SK-N-SH treated with all-trans-retinoic acid at 6 μM for 48 hours (cell line): ENCODE results near the gene JADE3.

ENCODE experiments used
- ATAC-seq: fragments of 200-7000 bp; cut with Tn5 transposase; 3 replicates; pipeline ENCODE4 v1.9.1; 2020; ENCODE audit warnings: mild to moderate bottlenecking, moderate library complexity
- ARNTL ChIP-seq: fragments of 450-650 bp; formaldehyde crosslinking; IDR thresholded peaks from 2 replicates; pipeline ENCODE4 v1.5.0; 2020; ENCODE audit warnings: low read depth, mild to moderate bottlenecking, moderate library complexity, borderline replicate concordance
- BACH2 ChIP-seq: fragments of 250-450 bp; sonication (Bioruptor Pico); IDR thresholded peaks from 2 replicates; pipeline ENCODE4 v1.9.0; 2021; ENCODE audit warnings: mild to moderate bottlenecking, borderline replicate concordance
- CSDC2 ChIP-seq: fragments of 250-450 bp; sonication (Bioruptor Pico); IDR thresholded peaks from 2 replicates; pipeline ENCODE4 v1.5.0; 2020; ENCODE audit warnings: mild to moderate bottlenecking, moderate library complexity
- ESRRG ChIP-seq: fragments of 250-450 bp; sonication (Bioruptor Pico); IDR thresholded peaks from 2 replicates; pipeline ENCODE4 v1.6.1; 2021; ENCODE audit warnings: mild to moderate bottlenecking
- GLIS3 ChIP-seq: fragments of 250-450 bp; sonication (Bioruptor Pico); IDR thresholded peaks from 2 replicates; pipeline ENCODE4 v1.5.0; 2020; ENCODE audit warnings: mild to moderate bottlenecking, moderate library complexity
- ISL1 ChIP-seq: fragments of 250-450 bp; sonication (Bioruptor Pico); IDR thresholded peaks from 2 replicates; pipeline ENCODE4 v2.1.2; 2022; ENCODE audit warnings: mild to moderate bottlenecking, moderate library complexity
- OSR1 ChIP-seq: fragments of 250-450 bp; sonication (Bioruptor Pico); IDR thresholded peaks from 2 replicates; pipeline ENCODE4 v1.8.0; 2022; ENCODE audit warnings: moderate library complexity, mild to moderate bottlenecking, inconsistent platforms
- PPARA ChIP-seq: fragments of 250-450 bp; sonication (Bioruptor Pico); IDR thresholded peaks from 2 replicates; pipeline ENCODE4 v1.5.0; 2020; ENCODE audit warnings: mild to moderate bottlenecking, borderline replicate concordance
- SNAI2 ChIP-seq: fragments of 250-450 bp; sonication (Bioruptor Pico); IDR thresholded peaks from 2 replicates; pipeline ENCODE4 v1.5.0; 2020; ENCODE audit warnings: mild to moderate bottlenecking, moderate library complexity
- TCF4 ChIP-seq: fragments of 250-450 bp; sonication (Bioruptor Pico); IDR thresholded peaks from 2 replicates; pipeline ENCODE4 v1.8.0; 2021; ENCODE audit warnings: mild to moderate bottlenecking, moderate library complexity, borderline replicate concordance
- TOX ChIP-seq: fragments of 250-450 bp; sonication (Bioruptor Pico); IDR thresholded peaks from 2 replicates; pipeline ENCODE4 v1.8.0; 2021; ENCODE audit warnings: mild to moderate bottlenecking, moderate library complexity, borderline replicate concordance
- ZC3H10 ChIP-seq: fragments of 250-450 bp; sonication (Bioruptor Pico); IDR thresholded peaks from 2 replicates; pipeline ENCODE4 v1.5.1; 2021; ENCODE audit warnings: mild to moderate bottlenecking, moderate library complexity
- ZFP3 ChIP-seq: fragments of 250-450 bp; sonication (Bioruptor Pico); IDR thresholded peaks from 2 replicates; pipeline ENCODE4 v1.5.0; 2020; ENCODE audit warnings: mild to moderate bottlenecking, moderate library complexity
- ZFP30 ChIP-seq: fragments of 450-650 bp; formaldehyde crosslinking; IDR thresholded peaks from 2 replicates; pipeline ENCODE4 v1.5.0; 2022; ENCODE audit warnings: mild to moderate bottlenecking, moderate library complexity
- ZNF565 ChIP-seq: fragments of 450-650 bp; formaldehyde crosslinking; conservative IDR thresholded peaks from 2 replicates; pipeline ENCODE4 v1.5.0; 2020; ENCODE audit warnings: low read depth, mild to moderate bottlenecking, moderate library complexity
- ZNF70 ChIP-seq: fragments of 450-650 bp; formaldehyde crosslinking; IDR thresholded peaks from 2 replicates; pipeline ENCODE4 v1.5.0; 2020; ENCODE audit warnings: mild to moderate bottlenecking, moderate library complexity
- ZNF8 ChIP-seq: fragments of 450-650 bp; formaldehyde crosslinking; IDR thresholded peaks from 2 replicates; pipeline ENCODE4 v1.5.0; 2020; ENCODE audit warnings: mild to moderate bottlenecking, moderate library complexity
- TF ChIP-seq, protein P1 (sequence below): fragments of 250-450 bp; sonication (Bioruptor Pico); IDR thresholded peaks from 2 replicates; pipeline ENCODE4 v1.8.0; 2020; ENCODE audit warnings: mild to moderate bottlenecking, moderate library complexity, borderline replicate concordance
- TF ChIP-seq, protein P2 (sequence below): fragments of 250-450 bp; sonication (Bioruptor Pico); IDR thresholded peaks from 2 replicates; pipeline ENCODE4 v1.8.0; 2021; ENCODE audit warnings: low read depth, mild to moderate bottlenecking, moderate library complexity, borderline replicate concordance
- TF ChIP-seq, protein P3 (sequence below): fragments of 250-450 bp; sonication (Bioruptor Pico); IDR thresholded peaks from 2 replicates; pipeline ENCODE4 v1.5.1; 2020; ENCODE audit warnings: low read depth, mild to moderate bottlenecking, moderate library complexity
- TF ChIP-seq, protein P4 (sequence below): fragments of 250-450 bp; sonication (Bioruptor Pico); IDR thresholded peaks from 2 replicates; pipeline ENCODE4 v1.5.0; 2020; ENCODE audit warnings: mild to moderate bottlenecking, moderate library complexity
- TF ChIP-seq, protein P5 (sequence below): fragments of 250-450 bp; sonication (Bioruptor Pico); IDR thresholded peaks from 2 replicates; pipeline ENCODE4 v1.5.1; 2021; ENCODE audit warnings: mild to moderate bottlenecking, moderate library complexity

Gene JADE3

DNA sequence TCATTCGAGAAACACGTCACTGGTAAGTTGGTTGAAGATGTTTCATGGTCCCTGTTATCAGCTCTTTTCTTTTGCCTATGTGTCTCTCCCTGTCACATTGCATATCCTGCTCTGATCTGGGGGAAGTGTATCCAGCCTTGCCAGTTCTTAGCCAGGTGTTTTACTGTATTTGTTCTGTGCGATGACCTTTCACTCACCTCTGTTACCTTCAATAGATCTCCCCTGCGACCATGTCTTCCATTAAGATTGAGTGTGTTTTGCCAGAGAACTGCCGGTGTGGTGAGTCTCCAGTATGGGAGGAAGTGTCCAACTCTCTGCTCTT is 168.7 kb downstream of the JADE3 start:
- no peak for ATAC-seq

DNA sequence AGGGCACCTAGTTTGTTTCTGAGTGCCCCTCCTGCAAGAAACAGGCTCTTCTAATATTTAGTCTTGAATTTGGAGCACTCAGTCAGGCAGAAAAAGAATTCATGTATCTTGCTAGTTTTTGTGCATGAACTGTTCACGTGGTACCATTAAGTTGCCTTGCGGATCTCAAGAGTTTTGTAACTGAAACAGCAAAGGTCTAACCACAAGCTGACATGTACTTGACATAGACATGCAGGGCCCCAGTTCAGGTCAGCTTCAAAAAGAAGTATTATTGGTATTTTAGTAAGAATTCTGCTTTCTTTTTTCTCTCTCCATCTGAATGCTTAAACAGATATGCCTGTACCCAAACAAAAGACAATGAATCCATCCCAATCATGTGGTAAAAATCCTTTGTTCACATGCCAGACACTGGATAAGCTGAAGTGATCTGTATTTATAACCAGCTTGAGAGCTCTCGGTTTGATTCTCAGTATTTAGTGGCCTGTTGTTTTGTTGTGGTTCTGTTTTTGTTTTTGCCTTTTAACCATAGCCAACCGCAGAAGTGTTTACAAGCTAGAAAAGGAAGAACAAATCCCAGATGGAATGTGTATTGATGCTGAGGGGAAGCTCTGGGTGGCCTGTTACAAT is 179.0 kb downstream of the JADE3 start:
- ATAC-seq: no peak
- TF ChIP-seq ESRRG: no peak
- TF ChIP-seq ISL1 (CRISPR knock-in tag): no peak
- no peak for TF ChIP-seq TCF4
- TF ChIP-seq, protein P1, sequence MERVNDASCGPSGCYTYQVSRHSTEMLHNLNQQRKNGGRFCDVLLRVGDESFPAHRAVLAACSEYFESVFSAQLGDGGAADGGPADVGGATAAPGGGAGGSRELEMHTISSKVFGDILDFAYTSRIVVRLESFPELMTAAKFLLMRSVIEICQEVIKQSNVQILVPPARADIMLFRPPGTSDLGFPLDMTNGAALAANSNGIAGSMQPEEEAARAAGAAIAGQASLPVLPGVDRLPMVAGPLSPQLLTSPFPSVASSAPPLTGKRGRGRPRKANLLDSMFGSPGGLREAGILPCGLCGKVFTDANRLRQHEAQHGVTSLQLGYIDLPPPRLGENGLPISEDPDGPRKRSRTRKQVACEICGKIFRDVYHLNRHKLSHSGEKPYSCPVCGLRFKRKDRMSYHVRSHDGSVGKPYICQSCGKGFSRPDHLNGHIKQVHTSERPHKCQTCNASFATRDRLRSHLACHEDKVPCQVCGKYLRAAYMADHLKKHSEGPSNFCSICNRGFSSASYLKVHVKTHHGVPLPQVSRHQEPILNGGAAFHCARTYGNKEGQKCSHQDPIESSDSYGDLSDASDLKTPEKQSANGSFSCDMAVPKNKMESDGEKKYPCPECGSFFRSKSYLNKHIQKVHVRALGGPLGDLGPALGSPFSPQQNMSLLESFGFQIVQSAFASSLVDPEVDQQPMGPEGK (CRISPR knock-in tag): no peak
- TF ChIP-seq ZNF70 (CRISPR knock-in tag): no peak

More for the DNA sequence above, 168.7 kb downstream of the JADE3 start:
- TF ChIP-seq CSDC2: no peak
- no peak for TF ChIP-seq ZFP30 (CRISPR knock-in tag)
- TF ChIP-seq, protein P2, sequence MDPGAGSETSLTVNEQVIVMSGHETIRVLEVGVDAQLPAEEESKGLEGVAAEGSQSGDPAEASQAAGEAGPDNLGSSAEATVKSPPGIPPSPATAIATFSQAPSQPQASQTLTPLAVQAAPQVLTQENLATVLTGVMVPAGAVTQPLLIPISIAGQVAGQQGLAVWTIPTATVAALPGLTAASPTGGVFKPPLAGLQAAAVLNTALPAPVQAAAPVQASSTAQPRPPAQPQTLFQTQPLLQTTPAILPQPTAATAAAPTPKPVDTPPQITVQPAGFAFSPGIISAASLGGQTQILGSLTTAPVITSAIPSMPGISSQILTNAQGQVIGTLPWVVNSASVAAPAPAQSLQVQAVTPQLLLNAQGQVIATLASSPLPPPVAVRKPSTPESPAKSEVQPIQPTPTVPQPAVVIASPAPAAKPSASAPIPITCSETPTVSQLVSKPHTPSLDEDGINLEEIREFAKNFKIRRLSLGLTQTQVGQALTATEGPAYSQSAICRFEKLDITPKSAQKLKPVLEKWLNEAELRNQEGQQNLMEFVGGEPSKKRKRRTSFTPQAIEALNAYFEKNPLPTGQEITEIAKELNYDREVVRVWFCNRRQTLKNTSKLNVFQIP (CRISPR knock-in tag): no peak
- TF ChIP-seq ARNTL (CRISPR knock-in tag): no peak
- no peak for TF ChIP-seq ZNF70 (CRISPR knock-in tag)
- no peak for TF ChIP-seq ESRRG
- no peak for TF ChIP-seq GLIS3 (CRISPR knock-in tag)
- no peak for TF ChIP-seq SNAI2
- TF ChIP-seq ISL1 (CRISPR knock-in tag): no peak
- TF ChIP-seq ZC3H10 (CRISPR knock-in tag): no peak
- TF ChIP-seq, protein P3, sequence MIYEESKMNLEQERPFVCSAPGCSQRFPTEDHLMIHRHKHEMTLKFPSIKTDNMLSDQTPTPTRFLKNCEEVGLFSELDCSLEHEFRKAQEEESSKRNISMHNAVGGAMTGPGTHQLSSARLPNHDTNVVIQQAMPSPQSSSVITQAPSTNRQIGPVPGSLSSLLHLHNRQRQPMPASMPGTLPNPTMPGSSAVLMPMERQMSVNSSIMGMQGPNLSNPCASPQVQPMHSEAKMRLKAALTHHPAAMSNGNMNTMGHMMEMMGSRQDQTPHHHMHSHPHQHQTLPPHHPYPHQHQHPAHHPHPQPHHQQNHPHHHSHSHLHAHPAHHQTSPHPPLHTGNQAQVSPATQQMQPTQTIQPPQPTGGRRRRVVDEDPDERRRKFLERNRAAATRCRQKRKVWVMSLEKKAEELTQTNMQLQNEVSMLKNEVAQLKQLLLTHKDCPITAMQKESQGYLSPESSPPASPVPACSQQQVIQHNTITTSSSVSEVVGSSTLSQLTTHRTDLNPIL: no peak
- no peak for TF ChIP-seq ZNF565
- TF ChIP-seq PPARA (CRISPR knock-in tag): no peak
- TF ChIP-seq, protein P4, sequence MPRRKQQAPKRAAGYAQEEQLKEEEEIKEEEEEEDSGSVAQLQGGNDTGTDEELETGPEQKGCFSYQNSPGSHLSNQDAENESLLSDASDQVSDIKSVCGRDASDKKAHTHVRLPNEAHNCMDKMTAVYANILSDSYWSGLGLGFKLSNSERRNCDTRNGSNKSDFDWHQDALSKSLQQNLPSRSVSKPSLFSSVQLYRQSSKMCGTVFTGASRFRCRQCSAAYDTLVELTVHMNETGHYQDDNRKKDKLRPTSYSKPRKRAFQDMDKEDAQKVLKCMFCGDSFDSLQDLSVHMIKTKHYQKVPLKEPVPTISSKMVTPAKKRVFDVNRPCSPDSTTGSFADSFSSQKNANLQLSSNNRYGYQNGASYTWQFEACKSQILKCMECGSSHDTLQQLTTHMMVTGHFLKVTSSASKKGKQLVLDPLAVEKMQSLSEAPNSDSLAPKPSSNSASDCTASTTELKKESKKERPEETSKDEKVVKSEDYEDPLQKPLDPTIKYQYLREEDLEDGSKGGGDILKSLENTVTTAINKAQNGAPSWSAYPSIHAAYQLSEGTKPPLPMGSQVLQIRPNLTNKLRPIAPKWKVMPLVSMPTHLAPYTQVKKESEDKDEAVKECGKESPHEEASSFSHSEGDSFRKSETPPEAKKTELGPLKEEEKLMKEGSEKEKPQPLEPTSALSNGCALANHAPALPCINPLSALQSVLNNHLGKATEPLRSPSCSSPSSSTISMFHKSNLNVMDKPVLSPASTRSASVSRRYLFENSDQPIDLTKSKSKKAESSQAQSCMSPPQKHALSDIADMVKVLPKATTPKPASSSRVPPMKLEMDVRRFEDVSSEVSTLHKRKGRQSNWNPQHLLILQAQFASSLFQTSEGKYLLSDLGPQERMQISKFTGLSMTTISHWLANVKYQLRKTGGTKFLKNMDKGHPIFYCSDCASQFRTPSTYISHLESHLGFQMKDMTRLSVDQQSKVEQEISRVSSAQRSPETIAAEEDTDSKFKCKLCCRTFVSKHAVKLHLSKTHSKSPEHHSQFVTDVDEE (CRISPR knock-in tag): no peak
- TF ChIP-seq, protein P5, sequence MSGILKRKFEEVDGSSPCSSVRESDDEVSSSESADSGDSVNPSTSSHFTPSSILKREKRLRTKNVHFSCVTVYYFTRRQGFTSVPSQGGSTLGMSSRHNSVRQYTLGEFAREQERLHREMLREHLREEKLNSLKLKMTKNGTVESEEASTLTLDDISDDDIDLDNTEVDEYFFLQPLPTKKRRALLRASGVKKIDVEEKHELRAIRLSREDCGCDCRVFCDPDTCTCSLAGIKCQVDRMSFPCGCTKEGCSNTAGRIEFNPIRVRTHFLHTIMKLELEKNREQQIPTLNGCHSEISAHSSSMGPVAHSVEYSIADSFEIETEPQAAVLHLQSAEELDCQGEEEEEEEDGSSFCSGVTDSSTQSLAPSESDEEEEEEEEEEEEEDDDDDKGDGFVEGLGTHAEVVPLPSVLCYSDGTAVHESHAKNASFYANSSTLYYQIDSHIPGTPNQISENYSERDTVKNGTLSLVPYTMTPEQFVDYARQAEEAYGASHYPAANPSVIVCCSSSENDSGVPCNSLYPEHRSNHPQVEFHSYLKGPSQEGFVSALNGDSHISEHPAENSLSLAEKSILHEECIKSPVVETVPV (CRISPR knock-in tag): no peak
- no peak for TF ChIP-seq TOX
- no peak for TF ChIP-seq OSR1 (CRISPR knock-in tag)
- no peak for TF ChIP-seq ZFP3
- no peak for TF ChIP-seq ZNF8 (CRISPR knock-in tag)
- TF ChIP-seq TCF4: no peak

DNA sequence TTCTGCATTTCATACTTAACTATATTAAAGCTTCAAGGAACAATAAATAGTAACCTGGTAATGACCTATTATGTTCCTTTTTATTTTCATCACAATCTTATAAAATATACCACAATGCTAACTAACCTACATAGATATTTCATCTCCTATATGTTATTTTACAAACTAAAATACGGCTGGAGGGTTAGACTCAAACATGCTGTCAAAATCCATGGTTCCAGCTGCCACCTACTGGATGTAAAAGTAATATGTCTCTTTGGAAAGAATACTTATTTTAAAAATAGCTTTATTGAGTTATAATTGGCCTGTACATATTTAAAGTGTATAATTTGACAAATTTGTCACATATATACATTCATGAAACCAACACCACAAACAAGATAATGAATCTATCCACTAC is 181.0 kb downstream of the JADE3 start:
- ATAC-seq: peak; percentile 55; the same call in 2 of the 3 replicates
- TF ChIP-seq, protein P5 (CRISPR knock-in tag): no peak
- TF ChIP-seq TOX (no peak), ISL1 (CRISPR knock-in tag) (no peak), ARNTL (CRISPR knock-in tag) (no peak), ZNF8 (CRISPR knock-in tag) (no peak), SNAI2 (no peak), OSR1 (CRISPR knock-in tag) (no peak), GLIS3 (CRISPR knock-in tag) (no peak), BACH2 (CRISPR knock-in tag) (no peak), PPARA (CRISPR knock-in tag) (no peak), TCF4 (no peak)
- TF ChIP-seq, protein P1 (CRISPR knock-in tag): no peak
- TF ChIP-seq, protein P3: no peak
